SK-N-SH (cell line): Measurements from ENCODE around the gene LGI1. TPM values are rescaled to one million over a fixed set of nuclear protein-coding genes. Genes with fewer than 3 reads are reported as not detected.

Experiments used
- CTCF ChIA-PET: fragments of 300-600, 350-600 bp; formaldehyde crosslinking; extraction: SDS; loops from one replicate; lab custom pipeline; 2021; lab: Yijun Ruan, JAX
- POLR2A ChIA-PET: fragments of 350-600 bp; sonication (Branson Sonifier 250); formaldehyde crosslinking; extraction: SDS; loops from one replicate; lab custom pipeline; 2020; ENCODE audit warnings: antibody characterized with exemption, inconsistent platforms; lab: Yijun Ruan, JAX
- DNase-seq: peaks from one replicate; pipeline ENCODE4 v3.0.0; 2012
- H2AFZ ChIP-seq: fragments of 200-600 bp; sonication (generic); 2 replicates; pipeline ENCODE4 v1.8.1; 2016; ENCODE audit warnings: antibody characterized with exemption, mild to moderate bottlenecking, low read depth
- H3F3A ChIP-seq: fragments of 200-600 bp; sonication (generic); replicated peaks from 2 replicates; pipeline ENCODE3; 2016; ENCODE audit warnings: antibody characterized with exemption, mild to moderate bottlenecking; ENCODE audit not compliant: insufficient read depth
- H3K27ac ChIP-seq, 2 experiments: fragments of 200-500 bp in 1 of 2; fragments of 200-600 bp in 1 of 2; sonication (Bioruptor generic) in 1 of 2; sonication (generic), shearing (Covaris generic) in 1 of 2; 2 replicates each; pipeline versions ENCODE4 v1.5.1 to v1.6.1; 2014 to 2016; ENCODE audit warnings: low read depth in 2 of 2, inconsistent platforms in 1 of 2, low read length in 1 of 2, mild to moderate bottlenecking in 1 of 2, mixed read lengths in 1 of 2
- H3K27me3 ChIP-seq: fragments of 200-600 bp; sonication (generic), shearing (Covaris generic); 2 replicates; pipeline ENCODE4 v1.6.1; 2016; ENCODE audit warnings: mixed run types; ENCODE audit not compliant: insufficient read depth
- H3K36me3 ChIP-seq, 2 experiments: fragments of 200-500 bp in 1 of 2; fragments of 200-600 bp in 1 of 2; sonication (Bioruptor generic) in 1 of 2; sonication (generic) in 1 of 2; replicated peaks in 1 of 2; 2 replicates each; pipeline versions ENCODE3 to v1.5.1; 2014 to 2016; ENCODE audit warnings: low read length in 1 of 2, mild to moderate bottlenecking in 1 of 2; ENCODE audit not compliant: insufficient read depth in 2 of 2, control insufficient read depth in 1 of 2
- H3K4me1 ChIP-seq, 2 experiments: fragments of 200-500 bp in 1 of 2; fragments of 200-600 bp in 1 of 2; sonication (Bioruptor generic) in 1 of 2; sonication (generic), shearing (Covaris generic) in 1 of 2; 2 replicates each; pipeline versions ENCODE4 v1.5.1 to v1.6.1; 2014 to 2016; ENCODE audit warnings: low read depth in 1 of 2, low read length in 1 of 2, mixed run types in 1 of 2; ENCODE audit not compliant: insufficient read depth in 2 of 2, control insufficient read depth in 1 of 2
- H3K4me2 ChIP-seq: fragments of 200-600 bp; sonication (generic), shearing (Covaris generic); 2 replicates; pipeline ENCODE4 v1.6.1; 2017; ENCODE audit warnings: mixed run types
- H3K4me3 ChIP-seq, 2 experiments: fragments of 200-500 bp in 1 of 2; fragments of 200-600 bp in 1 of 2; sonication (Bioruptor generic) in 1 of 2; sonication (generic), shearing (Covaris generic) in 1 of 2; 2 replicates each; pipeline versions ENCODE4 v1.5.1 to v1.8.1; 2014 to 2016; ENCODE audit warnings: low read depth in 2 of 2, inconsistent platforms in 1 of 2, low read length in 1 of 2, mild to moderate bottlenecking in 1 of 2, mixed read lengths in 1 of 2, moderate library complexity in 1 of 2
- H3K79me2 ChIP-seq: fragments of 200-600 bp; sonication (generic); 2 replicates; pipeline ENCODE4 v1.8.1; 2017; ENCODE audit warnings: mild to moderate bottlenecking; ENCODE audit not compliant: insufficient read depth
- H3K9ac ChIP-seq: fragments of 200-600 bp; sonication (generic); 2 replicates; pipeline ENCODE4 v1.6.1; 2017; ENCODE audit warnings: mixed run types
- H3K9me2 ChIP-seq: fragments of 200-600 bp; sonication (generic); 2 replicates; pipeline ENCODE4 v1.6.1; 2017; ENCODE audit warnings: mixed run types
- H3K9me3 ChIP-seq: fragments of 200-600 bp; sonication (generic); 2 replicates; pipeline ENCODE4 v1.6.1; 2017; ENCODE audit warnings: mixed run types, mild to moderate bottlenecking, moderate library complexity
- H4K20me1 ChIP-seq: fragments of 200-600 bp; sonication (generic); 2 replicates; pipeline ENCODE4 v1.6.1; 2017; ENCODE audit warnings: mild to moderate bottlenecking, mixed run types; ENCODE audit not compliant: insufficient read depth
- ELF1 ChIP-seq: IDR thresholded peaks from 2 replicates; pipeline ENCODE4 v1.4.0; 2012
- EZH2phosphoT487 ChIP-seq: fragments of 200-600 bp; sonication (generic); IDR thresholded peaks from 2 replicates; pipeline ENCODE4 v1.6.1; 2017; ENCODE audit warnings: low read depth, mixed run types, mild to moderate bottlenecking, antibody characterized with exemption, moderate library complexity, borderline replicate concordance
- FOSL2 ChIP-seq: IDR thresholded peaks from 2 replicates; pipeline ENCODE4 v1.4.0; 2012; ENCODE audit warnings: low read depth, mild to moderate bottlenecking, moderate library complexity, borderline replicate concordance
- MEF2A ChIP-seq: IDR thresholded peaks from 2 replicates; pipeline ENCODE4 v1.4.0; 2012; ENCODE audit warnings: low read depth, borderline replicate concordance
- NRF1 ChIP-seq: IDR thresholded peaks from 2 replicates; pipeline ENCODE4 v1.6.1; 2012; ENCODE audit warnings: low read depth, mild to moderate bottlenecking, low read length
- PBX3 ChIP-seq: IDR thresholded peaks from 2 replicates; pipeline ENCODE4; 2012
- POLR2AphosphoS5 ChIP-seq: IDR thresholded peaks from 2 replicates; pipeline ENCODE4 v1.6.1; 2012; ENCODE audit warnings: low read depth, low read length
- RAD21 ChIP-seq: IDR thresholded peaks from 2 replicates; pipeline ENCODE4 v1.6.1; 2012; ENCODE audit warnings: mild to moderate bottlenecking, low read length
- RFX5 ChIP-seq: IDR thresholded peaks from 2 replicates; pipeline ENCODE4 v1.6.1; 2012; ENCODE audit warnings: mild to moderate bottlenecking, improper control_type of control experiment, low read length
- SIN3A ChIP-seq: IDR thresholded peaks from 2 replicates; pipeline ENCODE4 v1.6.1; 2012; ENCODE audit warnings: low read depth, mild to moderate bottlenecking, low read length, moderate library complexity, borderline replicate concordance
- TAF1 ChIP-seq: IDR thresholded peaks from 2 replicates; pipeline ENCODE4 v1.6.1; 2012; ENCODE audit warnings: low read depth, mild to moderate bottlenecking, low read length, moderate library complexity, borderline replicate concordance
- TCF12 ChIP-seq: IDR thresholded peaks from 2 replicates; pipeline ENCODE4 v1.4.0; 2012
- USF1 ChIP-seq: IDR thresholded peaks from 2 replicates; pipeline ENCODE4 v1.4.0; 2012; ENCODE audit warnings: low read depth, borderline replicate concordance
- USF2 ChIP-seq: fragments of 150-350 bp; IDR thresholded peaks from 2 replicates; pipeline ENCODE4 v1.6.1; 2017; ENCODE audit warnings: antibody characterized with exemption, low read length, low read depth, borderline replicate concordance
- ZBTB33 ChIP-seq: IDR thresholded peaks from 2 replicates; pipeline ENCODE4 v1.4.0; 2012; ENCODE audit warnings: low read depth, borderline replicate concordance
- WGBS: methylation state at CpG from one replicate; pipeline ENCODE4 v1.1.6; 2017; ENCODE audit warnings: low lambda C conversion rate; 5-methylcytosine and 5-hydroxymethylcytosine counted together
- polyA plus RNA-seq, 3 experiments: library from polyadenylated mRNA; depleted of rRNA; stranded (reverse); fragments of >200 nt; gene quantifications; 2 replicates each; pipeline ENCODE4 v1.2.3, GENCODE V29; 2012

Gene LGI1
- polyA plus RNA-seq, 1 of the 3 experiments (the other 2 are of a cell fraction), result 0.03 TPM

DNA sequence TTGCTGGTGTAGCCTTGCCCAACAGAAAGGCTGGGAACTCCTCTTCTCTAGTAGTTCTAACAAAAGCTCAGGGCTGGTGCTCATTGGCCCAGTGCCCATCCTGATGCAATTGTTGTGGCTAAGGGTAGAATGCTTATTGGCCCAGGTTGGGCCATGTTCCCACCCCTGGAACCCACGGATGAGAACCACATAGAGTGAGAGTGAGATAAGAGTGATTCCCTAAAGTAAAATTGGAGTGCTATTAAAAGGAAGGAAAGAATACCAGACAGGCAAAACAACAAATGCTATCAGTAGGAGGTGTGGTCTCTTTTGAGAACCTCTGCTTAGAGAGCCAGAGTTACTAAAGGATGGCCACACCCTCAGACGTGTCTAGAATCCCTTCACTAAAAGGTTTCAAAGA lies 49.2 kb downstream of the LGI1 start:
- H3K9me2 ChIP-seq, result no peaks in the 10 kb centered on the region
- no peak overlapping the region for H3K4me3 ChIP-seq
- H3K4me2 ChIP-seq, result no peak overlapping the region
- no peaks in the 10 kb centered on the region for H4K20me1 ChIP-seq
- H3K79me2 ChIP-seq, result no peaks in the 10 kb centered on the region
- no peaks in the 10 kb centered on the region for H3K4me1 ChIP-seq
- no peak overlapping the region for H3K27ac ChIP-seq
- TF ChIP-seq USF2, result no peak
- no peak for TF ChIP-seq NRF1
- TF ChIP-seq RFX5, result no peak
- no peak for TF ChIP-seq PBX3
- TF ChIP-seq TCF12, result no peak
- TF ChIP-seq POLR2AphosphoS5, result no peak
- no peak for TF ChIP-seq TAF1
- no peak for TF ChIP-seq ELF1
- TF ChIP-seq EZH2phosphoT487, result no peak
- no peak for TF ChIP-seq ZBTB33
- TF ChIP-seq USF1, result no peak
- TF ChIP-seq RAD21, result no peak
- TF ChIP-seq MEF2A, result no peak
- no peak for TF ChIP-seq FOSL2
- no peak for TF ChIP-seq SIN3A
- H3K36me3 ChIP-seq, result no peaks in the 10 kb centered on the region
- POLR2A ChIA-PET, result no interaction called here
- DNase-seq, result no peak
- no peak overlapping the region for H3K9ac ChIP-seq
- no peaks in the 10 kb centered on the region for H3K9me3 ChIP-seq
- no peak overlapping the region for H2AFZ ChIP-seq
- WGBS, result 30% methylated on average over 2 of the region's 2 CpGs
- H3K27me3 ChIP-seq, result no peaks in the 10 kb centered on the region; the same call in 1 of the 2 replicates
- H3F3A ChIP-seq, result no peaks in the 10 kb centered on the region
- CTCF ChIA-PET, result interaction anchor here (1.2 to 2.1 kb wide), 6 partner anchors 7 to 296 kb away, joined by 3 to 10 read pairs (median 7); partner anchors contain the start of gene LGI1
